ENCODE data around the gene TMEM45A.

Gene TMEM45A

GRCh38 chr3:100516838-100517237 is 24.4 kb downstream of the TMEM45A start:
- H3K27me3 ChIP-seq (ENCODE audit: insufficient read depth, low read depth, severe bottlenecking): no peaks in the 10 kb centered on the region
- DNase-seq: no peak
- TF ChIP-seq CTCF (IDR thresholded peaks at IDR 0.05; ENCODE audit: low read depth, low read length): no peak
- no peak overlapping the region for H3K4me3 ChIP-seq (ENCODE audit: low read depth, low read length)
- H3K36me3 ChIP-seq: no peaks in the 10 kb centered on the region
- H3K27ac ChIP-seq: no peak overlapping the region
- no peaks in the 10 kb centered on the region for H3K9me3 ChIP-seq (ENCODE audit: severe bottlenecking)

- no peaks in the 10 kb centered on the region for H3K27me3 ChIP-seq (ENCODE audit: insufficient read depth, low read depth, severe bottlenecking)
- no peaks in the 10 kb centered on the region for H3K36me3 ChIP-seq
- no peak for DNase-seq
- H3K9me3 ChIP-seq (ENCODE audit: severe bottlenecking): no peaks in the 10 kb centered on the region
- H3K4me3 ChIP-seq (ENCODE audit: low read depth, low read length): no peak overlapping the region
- no peak overlapping the region for H3K27ac ChIP-seq
- TF ChIP-seq CTCF (IDR thresholded peaks at IDR 0.05; ENCODE audit: low read depth, low read length): no peak
Measured at GRCh38 chr3:100517276-100517675, 24.9 kb downstream of the TMEM45A start.

- Histone ChIP-seq H3K4me3 (ENCODE audit: low read depth, low read length) (no peak overlapping the region), H3K36me3 (no peaks in the 10 kb centered on the region), H3K27ac (no peak overlapping the region), H3K27me3 (ENCODE audit: insufficient read depth, low read depth, severe bottlenecking) (no peaks in the 10 kb centered on the region), H3K9me3 (ENCODE audit: severe bottlenecking) (no peaks in the 10 kb centered on the region)
- DNase-seq: no peak
- TF ChIP-seq CTCF (IDR thresholded peaks at IDR 0.05; ENCODE audit: low read depth, low read length): no peak
Measured at GRCh38 chr3:100518244-100518643, 25.8 kb downstream of the TMEM45A start.

- no peak for TF ChIP-seq CTCF (IDR thresholded peaks at IDR 0.05; ENCODE audit: low read depth, low read length)
- Histone ChIP-seq H3K36me3 (no peaks in the 10 kb centered on the region), H3K4me3 (ENCODE audit: low read depth, low read length) (no peak overlapping the region), H3K27ac (no peak overlapping the region), H3K9me3 (ENCODE audit: severe bottlenecking) (no peaks in the 10 kb centered on the region), H3K27me3 (ENCODE audit: insufficient read depth, low read depth, severe bottlenecking) (no peaks in the 10 kb centered on the region)
- DNase-seq: no peak
Measured at GRCh38 chr3:100518983-100519382, 26.6 kb downstream of the TMEM45A start.

- H3K9me3 ChIP-seq (ENCODE audit: severe bottlenecking): no peaks in the 10 kb centered on the region
- H3K27me3 ChIP-seq (ENCODE audit: insufficient read depth, low read depth, severe bottlenecking): no peaks in the 10 kb centered on the region
- H3K27ac ChIP-seq: no peak overlapping the region
- no peak for TF ChIP-seq CTCF (IDR thresholded peaks at IDR 0.05; ENCODE audit: low read depth, low read length)
- H3K36me3 ChIP-seq: no peaks in the 10 kb centered on the region
- DNase-seq: no peak
- H3K4me3 ChIP-seq (ENCODE audit: low read depth, low read length): no peak overlapping the region
Measured at GRCh38 chr3:100521439-100521845, 29.0 kb downstream of the TMEM45A start.

- no peaks in the 10 kb centered on the region for H3K36me3 ChIP-seq
- H3K27ac ChIP-seq: no peak overlapping the region
Measured at GRCh38 chr3:100522125-100522524, 29.7 kb downstream of the TMEM45A start.

More at GRCh38 chr3:100522125-100522524, 29.7 kb downstream of the TMEM45A start:
- no peak for DNase-seq
- no peak for TF ChIP-seq CTCF (IDR thresholded peaks at IDR 0.05; ENCODE audit: low read depth, low read length)
- Histone ChIP-seq H3K4me3 (ENCODE audit: low read depth, low read length) (no peak overlapping the region), H3K9me3 (ENCODE audit: severe bottlenecking) (no peaks in the 10 kb centered on the region), H3K27me3 (ENCODE audit: insufficient read depth, low read depth, severe bottlenecking) (no peaks in the 10 kb centered on the region)
